Measurements from ENCODE around the gene CTBP2.

The CTBP2 gene

GRCh38 chr10:125141150-125141859, 19.1 kb downstream of the CTBP2 start:
- Histone ChIP-seq H3K36me3 (ENCODE audit: insufficient read depth, low read length) (peaks cover 40% of the 10 kb centered on the region), H3K4me1 (ENCODE audit: insufficient read depth, low read length) (no peaks in the 10 kb centered on the region), H3K27me3 (ENCODE audit: insufficient read depth, low read length) (no peaks in the 10 kb centered on the region), H2AFZ (ENCODE audit: low read depth, low read length) (no peak overlapping the region), H3K9me3 (ENCODE audit: low read length) (peaks cover 4% of the 10 kb centered on the region), H3K4me3 (ENCODE audit: low read length) (no peak overlapping the region)

- no peak overlapping the region for H2AFZ ChIP-seq (ENCODE audit: low read depth, low read length)
Measured at GRCh38 chr10:125140151-125140550, 20.2 kb downstream of the CTBP2 start.

GRCh38 chr10:125137601-125138438, 22.5 kb downstream of the CTBP2 start:
- Histone ChIP-seq H3K27me3 (ENCODE audit: insufficient read depth, low read length) (no peaks in the 10 kb centered on the region), H3K36me3 (ENCODE audit: insufficient read depth, low read length) (peaks cover 57% of the 10 kb centered on the region), H3K4me3 (ENCODE audit: low read length) (no peak overlapping the region), H3K4me1 (ENCODE audit: insufficient read depth, low read length) (peaks cover 9% of the 10 kb centered on the region), H2AFZ (ENCODE audit: low read depth, low read length) (no peak overlapping the region), H3K9me3 (ENCODE audit: low read length) (peaks cover 7% of the 10 kb centered on the region)

More at GRCh38 chr10:125140151-125140550, 20.2 kb downstream of the CTBP2 start:
- H3K27me3 ChIP-seq (ENCODE audit: insufficient read depth, low read length) = no peaks in the 10 kb centered on the region
- H3K4me1 ChIP-seq (ENCODE audit: insufficient read depth, low read length) = no peaks in the 10 kb centered on the region
- H3K36me3 ChIP-seq (ENCODE audit: insufficient read depth, low read length) = peaks cover 50% of the 10 kb centered on the region
- peaks cover 4% of the 10 kb centered on the region for H3K9me3 ChIP-seq (ENCODE audit: low read length)
- no peak overlapping the region for H3K4me3 ChIP-seq (ENCODE audit: low read length)

- Histone ChIP-seq H3K9me3 (ENCODE audit: low read length) (peaks cover 13% of the 10 kb centered on the region), H3K4me3 (ENCODE audit: low read length) (no peak overlapping the region), H3K36me3 (ENCODE audit: insufficient read depth, low read length) (peaks cover 64% of the 10 kb centered on the region), H3K27me3 (ENCODE audit: insufficient read depth, low read length) (no peaks in the 10 kb centered on the region), H2AFZ (ENCODE audit: low read depth, low read length) (no peak overlapping the region), H3K4me1 (ENCODE audit: insufficient read depth, low read length) (peaks cover 9% of the 10 kb centered on the region)
Measured at GRCh38 chr10:125136087-125136486, 24.3 kb downstream of the CTBP2 start.

- H3K9me3 ChIP-seq (ENCODE audit: low read length) = peaks cover 16% of the 10 kb centered on the region
- H3K4me1 ChIP-seq (ENCODE audit: insufficient read depth, low read length) = peaks cover 9% of the 10 kb centered on the region
- no peaks in the 10 kb centered on the region for H3K27me3 ChIP-seq (ENCODE audit: insufficient read depth, low read length)
- peaks cover 68% of the 10 kb centered on the region for H3K36me3 ChIP-seq (ENCODE audit: insufficient read depth, low read length)
- H2AFZ ChIP-seq (ENCODE audit: low read depth, low read length) = no peak overlapping the region
- H3K4me3 ChIP-seq (ENCODE audit: low read length) = no peak overlapping the region
Measured at GRCh38 chr10:125135771-125136035, 24.7 kb downstream of the CTBP2 start.

GRCh38 chr10:125134916-125135770, 25.2 kb downstream of the CTBP2 start:
- Histone ChIP-seq H3K9me3 (ENCODE audit: low read length) (peaks cover 16% of the 10 kb centered on the region), H3K36me3 (ENCODE audit: insufficient read depth, low read length) (peaks cover 72% of the 10 kb centered on the region), H3K4me1 (ENCODE audit: insufficient read depth, low read length) (peaks cover 9% of the 10 kb centered on the region), H3K27me3 (ENCODE audit: insufficient read depth, low read length) (no peaks in the 10 kb centered on the region), H3K4me3 (ENCODE audit: low read length) (no peak overlapping the region), H2AFZ (ENCODE audit: low read depth, low read length) (no peak overlapping the region)

GRCh38 chr10:125134483-125134848, 25.9 kb downstream of the CTBP2 start:
- Histone ChIP-seq H3K36me3 (ENCODE audit: insufficient read depth, low read length) (peaks cover 69% of the 10 kb centered on the region), H3K27me3 (ENCODE audit: insufficient read depth, low read length) (no peaks in the 10 kb centered on the region), H3K4me3 (ENCODE audit: low read length) (no peak overlapping the region), H3K9me3 (ENCODE audit: low read length) (peaks cover 16% of the 10 kb centered on the region), H2AFZ (ENCODE audit: low read depth, low read length) (no peak overlapping the region), H3K4me1 (ENCODE audit: insufficient read depth, low read length) (peaks cover 9% of the 10 kb centered on the region)

GRCh38 chr10:125133696-125134482, 26.5 kb downstream of the CTBP2 start:
- peaks cover 70% of the 10 kb centered on the region for H3K36me3 ChIP-seq (ENCODE audit: insufficient read depth, low read length)
- peaks cover 9% of the 10 kb centered on the region for H3K4me1 ChIP-seq (ENCODE audit: insufficient read depth, low read length)
- H3K27me3 ChIP-seq (ENCODE audit: insufficient read depth, low read length) = no peaks in the 10 kb centered on the region

GRCh38 chr10:125132344-125132743, 28.0 kb downstream of the CTBP2 start:
- H3K4me1 ChIP-seq (ENCODE audit: insufficient read depth, low read length) = peaks cover 9% of the 10 kb centered on the region
- H3K36me3 ChIP-seq (ENCODE audit: insufficient read depth, low read length) = peaks cover 59% of the 10 kb centered on the region
- H3K4me3 ChIP-seq (ENCODE audit: low read length) = no peak overlapping the region
- no peak overlapping the region for H2AFZ ChIP-seq (ENCODE audit: low read depth, low read length)
- H3K27me3 ChIP-seq (ENCODE audit: insufficient read depth, low read length) = no peaks in the 10 kb centered on the region
- H3K9me3 ChIP-seq (ENCODE audit: low read length) = peaks cover 13% of the 10 kb centered on the region

More at GRCh38 chr10:125133696-125134482, 26.5 kb downstream of the CTBP2 start:
- Histone ChIP-seq H3K4me3 (ENCODE audit: low read length) (no peak overlapping the region), H2AFZ (ENCODE audit: low read depth, low read length) (no peak overlapping the region), H3K9me3 (ENCODE audit: low read length) (peaks cover 16% of the 10 kb centered on the region)

GRCh38 chr10:125130916-125131315, 29.4 kb downstream of the CTBP2 start:
- Histone ChIP-seq H3K4me3 (ENCODE audit: low read length) (no peak overlapping the region), H3K36me3 (ENCODE audit: insufficient read depth, low read length) (peaks cover 48% of the 10 kb centered on the region), H3K9me3 (ENCODE audit: low read length) (peaks cover 13% of the 10 kb centered on the region), H2AFZ (ENCODE audit: low read depth, low read length) (no peak overlapping the region), H3K4me1 (ENCODE audit: insufficient read depth, low read length) (peaks cover 9% of the 10 kb centered on the region), H3K27me3 (ENCODE audit: insufficient read depth, low read length) (no peaks in the 10 kb centered on the region)

- H3K36me3 ChIP-seq (ENCODE audit: insufficient read depth, low read length) = peaks cover 42% of the 10 kb centered on the region
- H2AFZ ChIP-seq (ENCODE audit: low read depth, low read length) = no peak overlapping the region
- H3K9me3 ChIP-seq (ENCODE audit: low read length) = peaks cover 13% of the 10 kb centered on the region
- H3K27me3 ChIP-seq (ENCODE audit: insufficient read depth, low read length) = no peaks in the 10 kb centered on the region
- H3K4me1 ChIP-seq (ENCODE audit: insufficient read depth, low read length) = peaks cover 12% of the 10 kb centered on the region
- H3K4me3 ChIP-seq (ENCODE audit: low read length) = no peak overlapping the region
Measured at GRCh38 chr10:125130260-125130659, 30.1 kb downstream of the CTBP2 start.

- no peak overlapping the region for H3K4me3 ChIP-seq (ENCODE audit: low read length)
- no peaks in the 10 kb centered on the region for H3K27me3 ChIP-seq (ENCODE audit: insufficient read depth, low read length)
- peaks cover 43% of the 10 kb centered on the region for H3K36me3 ChIP-seq (ENCODE audit: insufficient read depth, low read length)
- peaks cover 11% of the 10 kb centered on the region for H3K9me3 ChIP-seq (ENCODE audit: low read length)
- H3K4me1 ChIP-seq (ENCODE audit: insufficient read depth, low read length) = peaks cover 8% of the 10 kb centered on the region
- H2AFZ ChIP-seq (ENCODE audit: low read depth, low read length) = no peak overlapping the region
Measured at GRCh38 chr10:125129076-125129458, 31.3 kb downstream of the CTBP2 start.

Data from neuron (in vitro differentiated cells).